Measurements from ENCODE around the gene XCL1.
"Not testable (repeated sequence)": the region's sequence is repeated elsewhere in the genome, so short reads cannot be mapped to it uniquely, and the experiment has no call there.

DNA sequence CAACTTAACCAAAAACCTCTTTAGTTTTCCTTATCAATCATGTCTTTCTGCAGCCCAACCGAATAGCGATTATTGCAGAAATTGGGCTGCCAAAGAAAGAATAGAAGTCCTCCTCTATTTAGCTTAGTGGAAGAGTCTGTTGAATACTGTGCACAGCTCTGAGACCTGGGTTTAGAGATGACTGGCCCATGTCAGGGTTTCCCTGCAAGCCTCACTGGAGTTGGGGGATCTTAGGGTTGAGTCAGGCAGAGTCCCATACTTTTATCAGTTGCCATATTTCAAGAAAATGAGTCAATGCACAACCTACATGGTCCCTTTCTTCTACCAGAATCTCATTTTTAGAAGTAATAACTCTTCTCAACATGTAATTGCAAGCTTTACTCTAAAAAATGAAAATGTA, 3.9 kb downstream of the XCL1 start:
- TF ChIP-seq FOXM1 (IDR thresholded peaks at IDR 0.05; ENCODE audit: borderline replicate concordance); BHLHE40 (IDR thresholded peaks at IDR 0.05; ENCODE audit: borderline replicate concordance); FOXA1 (IDR thresholded peaks at IDR 0.05); SUZ12 (IDR thresholded peaks at IDR 0.05); ARNT (IDR thresholded peaks at IDR 0.05); ZNF384 (IDR thresholded peaks at IDR 0.05); HDGF (IDR thresholded peaks at IDR 0.05; ENCODE audit: borderline replicate concordance); ELF4 (IDR thresholded peaks at IDR 0.05); SP1 (IDR thresholded peaks at IDR 0.05); NFRKB (IDR thresholded peaks at IDR 0.05); TARDBP (IDR thresholded peaks at IDR 0.05); CTBP1 (IDR thresholded peaks at IDR 0.05; ENCODE audit: borderline replicate concordance): not testable (repeated sequence)
- TF ChIP-seq, protein P1, sequence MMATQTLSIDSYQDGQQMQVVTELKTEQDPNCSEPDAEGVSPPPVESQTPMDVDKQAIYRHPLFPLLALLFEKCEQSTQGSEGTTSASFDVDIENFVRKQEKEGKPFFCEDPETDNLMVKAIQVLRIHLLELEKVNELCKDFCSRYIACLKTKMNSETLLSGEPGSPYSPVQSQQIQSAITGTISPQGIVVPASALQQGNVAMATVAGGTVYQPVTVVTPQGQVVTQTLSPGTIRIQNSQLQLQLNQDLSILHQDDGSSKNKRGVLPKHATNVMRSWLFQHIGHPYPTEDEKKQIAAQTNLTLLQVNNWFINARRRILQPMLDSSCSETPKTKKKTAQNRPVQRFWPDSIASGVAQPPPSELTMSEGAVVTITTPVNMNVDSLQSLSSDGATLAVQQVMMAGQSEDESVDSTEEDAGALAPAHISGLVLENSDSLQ (IDR thresholded peaks at IDR 0.05), result not testable (repeated sequence)

Measured in HEK293T (cell line).